PC-9 (cell line): ENCODE data around the gene PLEKHJ1. TPM values are rescaled to one million over a fixed set of nuclear protein-coding genes. Genes with fewer than 3 reads are reported as not detected.
"Not testable (repeated sequence)": the region's sequence is repeated elsewhere in the genome, so short reads cannot be mapped to it uniquely, and the experiment has no call there.

Experiments used
- BruUV-seq: library from RNA; stranded (reverse); fragments of 400-500 nt; replicated peaks from 2 replicates; lab custom pipeline; 2021; lab: Mats Ljungman, UMichigan
- CTCF ChIA-PET: fragments of 300-600 bp; sonication (Branson Sonifier 250); formaldehyde crosslinking; loops from one replicate; lab custom pipeline; 2022; ENCODE audit warnings: antibody characterized with exemption; lab: Charles Lee
- POLR2A ChIA-PET: fragments of 300-600 bp; sonication (Branson Sonifier 250); formaldehyde crosslinking; loops from one replicate; lab custom pipeline; 2022; ENCODE audit warnings: antibody characterized with exemption; ENCODE audit not compliant: unreplicated experiment; lab: Charles Lee
- DNase-seq, 2 experiments: peaks; one replicate each; pipeline versions ENCODE4 v3.0.0 to v3.0.0-alpha.2; 2015 to 2022; ENCODE audit warnings: mixed read lengths in 1 of 2
- H2AFZ ChIP-seq: fragments of 200-600 bp; sonication (generic); 2 replicates; pipeline ENCODE4 v1.8.1; 2017; ENCODE audit warnings: antibody characterized with exemption
- H3F3A ChIP-seq: fragments of 200-600 bp; sonication (generic); 2 replicates; pipeline ENCODE4 v1.8.1; 2017; ENCODE audit warnings: antibody characterized with exemption, mild to moderate bottlenecking, low read depth; ENCODE audit not compliant: insufficient read depth
- H3K27ac ChIP-seq: fragments of 200-600 bp; sonication (generic); 2 replicates; pipeline ENCODE4 v1.6.1; 2016; ENCODE audit warnings: mixed run types
- H3K27me3 ChIP-seq: fragments of 200-600 bp; sonication (generic); 2 replicates; pipeline ENCODE4 v1.6.1; 2016; ENCODE audit warnings: low read depth, mixed run types; ENCODE audit not compliant: insufficient read depth
- H3K36me3 ChIP-seq: fragments of 200-600 bp; sonication (generic); 2 replicates; pipeline ENCODE4 v1.6.1; 2016; ENCODE audit warnings: low read depth, mixed run types
- H3K4me1 ChIP-seq: fragments of 200-600 bp; sonication (generic); replicated peaks from 2 replicates; pipeline ENCODE4 v1.6.1; 2016; ENCODE audit warnings: mixed run types; ENCODE audit not compliant: insufficient read depth
- H3K4me2 ChIP-seq: fragments of 200-600 bp; sonication (generic); 2 replicates; pipeline ENCODE4 v1.6.1; 2017; ENCODE audit warnings: mixed run types
- H3K4me3 ChIP-seq: fragments of 200-600 bp; sonication (generic); 2 replicates; pipeline ENCODE4 v1.6.1; 2016; ENCODE audit warnings: mixed run types
- H3K79me2 ChIP-seq: fragments of 200-600 bp; sonication (generic); 2 replicates; pipeline ENCODE4 v1.6.1; 2017; ENCODE audit warnings: low read depth, mixed run types
- H3K9me2 ChIP-seq: fragments of 200-600 bp; sonication (generic); 2 replicates; pipeline ENCODE4 v1.8.1; 2017; ENCODE audit warnings: mild to moderate bottlenecking; ENCODE audit not compliant: insufficient read depth
- H3K9me3 ChIP-seq: fragments of 200-600 bp; sonication (generic); 2 replicates; pipeline ENCODE4 v1.8.1; 2016; ENCODE audit warnings: low read depth; ENCODE audit not compliant: insufficient read depth
- H4K20me1 ChIP-seq: fragments of 200-600 bp; sonication (generic); 2 replicates; pipeline ENCODE4 v1.8.1; 2017; ENCODE audit not compliant: insufficient read depth
- EZH2 ChIP-seq: fragments of 200-600 bp; sonication (generic); IDR thresholded peaks from 2 replicates; pipeline ENCODE4 v1.8.0; 2017; ENCODE audit warnings: antibody characterized with exemption, low read depth
- intact Hi-C: fragments of 100-400 bp; cut with micrococcal nuclease; formaldehyde crosslinking; loops from one replicate; pipeline ENCODE4 v1.10.0; 2022; ENCODE audit not compliant: unreplicated experiment
- total RNA-seq: library from RNA; stranded (reverse); gene quantifications from 2 replicates; pipeline ENCODE4 v1.2.3, GENCODE V29; 2021
- TF ChIP-seq, protein P1 (sequence below): fragments of 200-600 bp; sonication (generic); conservative IDR thresholded peaks from 2 replicates; pipeline ENCODE4 v1.6.1; 2017; ENCODE audit warnings: mixed run types, antibody characterized with exemption, mild to moderate bottlenecking, moderate library complexity

PLEKHJ1 gene
- total RNA-seq, 1 experiment from 2014 or later: 38.6 TPM

DNA sequence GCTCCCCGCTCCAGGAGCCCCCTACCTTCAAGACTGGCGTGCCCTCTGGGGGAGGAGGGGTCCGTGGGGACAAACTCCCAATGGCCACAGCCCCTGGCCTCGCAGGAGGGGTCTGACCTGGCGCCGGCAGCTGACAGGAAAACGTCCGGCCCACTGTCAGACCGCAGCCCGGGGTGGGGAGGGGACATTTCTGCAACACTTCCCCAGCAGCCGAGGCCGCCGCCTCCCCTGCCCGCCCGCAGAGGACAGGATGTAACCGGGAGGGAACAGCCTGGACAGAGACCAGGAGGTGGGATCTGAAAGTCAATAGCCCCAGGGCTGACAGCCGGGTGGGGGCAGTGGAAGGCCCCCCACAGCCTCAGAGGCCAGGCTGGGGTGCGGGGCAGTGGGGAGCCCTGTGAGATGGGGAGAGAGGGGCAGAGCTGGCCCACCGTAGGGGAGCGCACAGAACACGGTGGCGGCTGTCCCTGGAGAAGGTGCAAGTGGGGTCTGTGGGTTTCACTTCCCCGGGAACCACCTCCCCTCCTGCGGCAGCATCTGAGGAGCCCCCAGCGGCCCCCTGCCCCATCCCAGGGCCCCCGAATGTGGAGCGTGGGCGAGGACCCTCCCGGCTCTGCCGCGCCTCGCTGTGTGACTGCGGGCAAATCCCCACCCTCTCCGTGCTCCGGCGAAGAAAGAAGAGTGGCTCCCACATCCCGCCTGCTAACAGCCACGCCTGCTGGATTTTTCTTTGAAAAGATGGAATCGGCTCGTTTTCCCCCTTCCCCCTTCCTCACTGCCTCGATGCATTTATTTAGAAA lies 46.1 kb upstream of the PLEKHJ1 start, which contains the start of gene PEAK3:
Gene PEAK3, minus strand, starts transcription at position 114 of the 800 bp plus-strand sequence. CDS start 1,244 bp downstream, outside the sequence.
- CTCF ChIA-PET: no interaction called here
- no peak within 1 kb of the TSS for H3K4me2 ChIP-seq
- TF ChIP-seq EZH2: no peak
- TF ChIP-seq, protein P1, sequence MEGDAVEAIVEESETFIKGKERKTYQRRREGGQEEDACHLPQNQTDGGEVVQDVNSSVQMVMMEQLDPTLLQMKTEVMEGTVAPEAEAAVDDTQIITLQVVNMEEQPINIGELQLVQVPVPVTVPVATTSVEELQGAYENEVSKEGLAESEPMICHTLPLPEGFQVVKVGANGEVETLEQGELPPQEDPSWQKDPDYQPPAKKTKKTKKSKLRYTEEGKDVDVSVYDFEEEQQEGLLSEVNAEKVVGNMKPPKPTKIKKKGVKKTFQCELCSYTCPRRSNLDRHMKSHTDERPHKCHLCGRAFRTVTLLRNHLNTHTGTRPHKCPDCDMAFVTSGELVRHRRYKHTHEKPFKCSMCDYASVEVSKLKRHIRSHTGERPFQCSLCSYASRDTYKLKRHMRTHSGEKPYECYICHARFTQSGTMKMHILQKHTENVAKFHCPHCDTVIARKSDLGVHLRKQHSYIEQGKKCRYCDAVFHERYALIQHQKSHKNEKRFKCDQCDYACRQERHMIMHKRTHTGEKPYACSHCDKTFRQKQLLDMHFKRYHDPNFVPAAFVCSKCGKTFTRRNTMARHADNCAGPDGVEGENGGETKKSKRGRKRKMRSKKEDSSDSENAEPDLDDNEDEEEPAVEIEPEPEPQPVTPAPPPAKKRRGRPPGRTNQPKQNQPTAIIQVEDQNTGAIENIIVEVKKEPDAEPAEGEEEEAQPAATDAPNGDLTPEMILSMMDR: no peak
- no peaks in the 10 kb centered on the region for H3F3A ChIP-seq
- intact Hi-C loops: no loop called here
- no peaks in the 10 kb centered on the region for H3K4me1 ChIP-seq
- BruUV-seq: no TSS peak
- no peak for DNase-seq
- no peaks in the 10 kb centered on the region for H4K20me1 ChIP-seq
- H2AFZ ChIP-seq: no peak within 1 kb of the TSS
- no peak within 1 kb of the TSS for H3K27ac ChIP-seq
- H3K9me3 ChIP-seq: no peaks in the 10 kb centered on the region
- H3K36me3 ChIP-seq: no peaks in the 10 kb centered on the region
- POLR2A ChIA-PET: interaction anchor here (0.6 kb wide), 1 partner anchor 8 kb away, joined by 6 read pairs; no protein-coding TSS in a partner anchor
- no peaks in the 10 kb centered on the region for H3K9me2 ChIP-seq
- no peak within 1 kb of the TSS for H3K4me3 ChIP-seq
- H3K79me2 ChIP-seq: no peaks in the 10 kb centered on the region
- no peaks in the 10 kb centered on the region for H3K27me3 ChIP-seq

DNA sequence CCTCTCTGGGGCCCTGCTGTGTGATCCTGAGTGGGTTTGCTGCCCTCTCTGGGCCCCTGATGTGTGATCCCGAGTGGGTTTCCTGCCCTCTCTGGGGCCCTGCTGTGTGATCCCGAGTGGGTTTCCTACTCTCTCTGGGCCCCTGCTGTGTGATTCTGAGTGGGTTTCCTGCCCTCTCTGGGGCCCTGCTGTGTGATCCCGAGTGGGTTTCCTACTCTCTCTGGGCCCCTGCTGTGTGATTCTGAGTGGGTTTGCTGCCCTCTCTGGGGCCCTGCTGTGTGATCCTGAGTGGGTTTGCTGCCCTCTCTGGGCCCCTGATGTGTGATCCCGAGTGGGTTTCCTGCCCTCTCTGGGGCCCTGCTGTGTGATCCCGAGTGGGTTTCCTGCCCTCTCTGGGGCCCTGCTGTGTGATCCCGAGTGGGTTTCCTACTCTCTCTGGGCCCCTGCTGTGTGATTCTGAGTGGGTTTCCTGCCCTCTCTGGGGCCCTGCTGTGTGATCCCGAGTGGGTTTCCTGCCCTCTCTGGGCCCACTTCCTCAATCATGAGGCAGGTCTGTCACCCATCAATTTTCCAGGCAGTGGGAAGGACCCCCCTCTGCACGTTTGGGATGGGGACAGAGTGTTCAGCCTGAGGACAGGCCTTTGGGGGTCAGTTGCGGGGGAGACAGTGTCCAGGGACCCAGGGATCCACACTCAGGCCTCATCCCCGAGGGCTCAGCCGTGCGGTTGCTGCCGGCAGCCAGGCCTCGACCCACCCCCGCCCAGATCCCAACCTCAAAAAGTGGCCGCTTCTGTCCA lies 45.3 kb upstream of the PLEKHJ1 start:
- H3K9me2 ChIP-seq, DNase-seq, H3K4me2 ChIP-seq, H3K27ac ChIP-seq, H3K4me3 ChIP-seq, H4K20me1 ChIP-seq, BruUV-seq, intact Hi-C loops, CTCF ChIA-PET, H2AFZ ChIP-seq, H3K9me3 ChIP-seq, H3K27me3 ChIP-seq, H3K79me2 ChIP-seq, H3K4me1 ChIP-seq, H3K36me3 ChIP-seq, H3F3A ChIP-seq, POLR2A ChIA-PET: not testable (repeated sequence)

DNA sequence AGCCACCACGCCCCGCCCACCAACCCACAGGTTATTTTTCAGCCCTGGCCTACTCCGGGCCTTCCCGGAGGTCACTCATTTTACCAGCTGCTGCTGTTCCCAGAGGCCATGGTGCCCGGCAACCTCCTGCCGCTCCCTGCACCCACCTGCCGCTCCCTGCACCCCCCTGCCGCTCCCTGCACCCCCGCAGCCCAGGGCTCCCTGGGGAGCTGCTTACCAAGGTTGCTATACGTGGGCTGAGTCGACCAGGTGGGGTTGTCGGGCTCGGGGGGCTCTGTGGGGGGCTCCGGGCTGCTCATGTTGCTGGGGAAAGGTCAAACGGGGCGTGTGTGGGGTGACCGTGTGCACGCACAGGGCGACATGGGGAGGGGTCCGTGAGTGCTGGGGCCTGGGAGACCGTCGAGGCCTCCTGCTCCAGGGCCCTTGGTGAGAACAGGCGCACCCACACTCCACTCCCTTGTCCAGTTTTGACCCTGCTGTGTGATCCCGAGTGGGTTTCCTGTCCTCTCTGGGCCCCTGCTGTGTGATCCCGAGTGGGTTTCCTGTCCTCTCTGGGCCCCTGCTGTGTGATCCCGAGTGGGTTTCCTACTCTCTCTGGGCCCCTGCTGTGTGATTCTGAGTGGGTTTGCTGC lies 44.6 kb upstream of the PLEKHJ1 start:
- Histone ChIP-seq H3K9me2 (no peaks in the 10 kb centered on the region), H3K36me3 (no peaks in the 10 kb centered on the region), H4K20me1 (no peaks in the 10 kb centered on the region), H2AFZ (no peak overlapping the region), H3K4me2 (no peak overlapping the region), H3F3A (no peaks in the 10 kb centered on the region), H3K4me3 (no peak overlapping the region), H3K9me3 (no peaks in the 10 kb centered on the region), H3K4me1 (no peaks in the 10 kb centered on the region), H3K79me2 (no peaks in the 10 kb centered on the region), H3K27ac (no peak overlapping the region), H3K27me3 (no peaks in the 10 kb centered on the region)
- intact Hi-C loops: no loop called here
- no TSS peak for BruUV-seq
- TF ChIP-seq, protein P1: no peak
- ChIA-PET POLR2A (no interaction called here), CTCF (no interaction called here)
- DNase-seq: no peak
